K562 (cell line): Measurements from ENCODE around the gene PPP3CB. TPM values are rescaled to one million over a fixed set of nuclear protein-coding genes. Genes with fewer than 3 reads are reported as not detected.

ENCODE experiments used
- CBX3 ChIP-seq, 2 experiments: IDR thresholded peaks; 1 replicate in 1 of 2; 2 replicates in 1 of 2; pipeline ENCODE4 v1.6.1; 2012; ENCODE audit warnings: inconsistent platforms in 2 of 2, low read length in 2 of 2, borderline replicate concordance in 1 of 2, control low read depth in 1 of 2
- CBX5 ChIP-seq: IDR thresholded peaks from 2 replicates; pipeline ENCODE4 v1.6.1; 2014; ENCODE audit warnings: low read depth, borderline replicate concordance
- CREB1 ChIP-seq, 2 experiments: sonication (generic) in 1 of 2; formaldehyde crosslinking in 1 of 2; IDR thresholded peaks; 2 replicates each; pipeline versions ENCODE4 v1.6.1 to v1.8.0; 2012 to 2022; ENCODE audit warnings: inconsistent platforms in 1 of 2, mild to moderate bottlenecking in 1 of 2, missing genetic modification reagents in 1 of 2, moderate library complexity in 1 of 2
- EHMT2 ChIP-seq: fragments of 450-650 bp; IDR thresholded peaks from 2 replicates; pipeline ENCODE4 v1.6.1; 2018; ENCODE audit warnings: antibody characterized with exemption
- FOXK2 ChIP-seq, 2 experiments: fragments of 450-650 bp; IDR thresholded peaks in 1 of 2; conservative IDR thresholded peaks in 1 of 2; 2 replicates each; pipeline ENCODE4 v1.6.1; 2016; ENCODE audit warnings: low read depth in 2 of 2, mild to moderate bottlenecking in 1 of 2
- L3MBTL2 ChIP-seq: fragments of 450-650 bp; IDR thresholded peaks from 2 replicates; pipeline ENCODE4 v1.6.1; 2016; ENCODE audit warnings: mild to moderate bottlenecking, moderate library complexity
- MAFF ChIP-seq: IDR thresholded peaks from 2 replicates; pipeline ENCODE4 v1.6.1; 2012; ENCODE audit warnings: low read length, improper control_type of control experiment
- MECOM ChIP-seq: fragments of 250-450 bp; sonication (Bioruptor Pico); IDR thresholded peaks from 2 replicates; pipeline ENCODE4 v1.8.0; 2022; ENCODE audit warnings: inconsistent platforms
- MLLT1 ChIP-seq, 2 experiments: fragments of 450-650 bp; IDR thresholded peaks; 2 replicates each; pipeline ENCODE4 v1.6.1; 2016
- MTA1 ChIP-seq: fragments of 450-650 bp; IDR thresholded peaks from 2 replicates; pipeline ENCODE4 v1.6.1; 2017; ENCODE audit warnings: borderline replicate concordance
- MXI1 ChIP-seq: IDR thresholded peaks from 2 replicates; pipeline ENCODE4 v1.6.1; 2011; ENCODE audit warnings: low read depth, mild to moderate bottlenecking, improper control_type of control experiment, low read length
- NONO ChIP-seq, 2 experiments: fragments of 200-400 bp in 1 of 2; fragments of 450-650 bp in 1 of 2; formaldehyde crosslinking in 1 of 2; IDR thresholded peaks; 2 replicates each; pipeline ENCODE4 v1.6.1; 2017; ENCODE audit warnings: low read depth in 2 of 2, mild to moderate bottlenecking in 2 of 2, moderate library complexity in 2 of 2, low read length in 1 of 2
- RNF2 ChIP-seq: sonication (generic); IDR thresholded peaks from 2 replicates; pipeline ENCODE4 v1.6.1; 2016
- SMAD3 ChIP-seq: fragments of 450-650 bp; formaldehyde crosslinking; conservative IDR thresholded peaks from 2 replicates; pipeline ENCODE4 v1.4.0; 2020; ENCODE audit warnings: mild to moderate bottlenecking
- SMARCA5 ChIP-seq: fragments of 450-650 bp; IDR thresholded peaks from 2 replicates; pipeline ENCODE4 v1.6.1; 2016
- SREBF1 ChIP-seq: fragments of 150-350 bp; IDR thresholded peaks from 2 replicates; pipeline ENCODE4 v1.6.1; 2014; ENCODE audit warnings: antibody characterized with exemption, low read depth, low read length, borderline replicate concordance
- TEAD2 ChIP-seq: fragments of 450-650 bp; IDR thresholded peaks from 2 replicates; pipeline ENCODE4 v1.6.1; 2016; ENCODE audit warnings: missing genetic modification characterization, control low read depth, missing compliant biosample characterization
- XRCC4 ChIP-seq: IDR thresholded peaks from one replicate; pipeline ENCODE4 v1.6.1; 2011; ENCODE audit not compliant: insufficient read depth, insufficient read length; ENCODE audit errors: extremely low read depth
- XRCC5 ChIP-seq: fragments of 200-400 bp; formaldehyde crosslinking; IDR thresholded peaks from 2 replicates; pipeline ENCODE4 v1.6.1; 2017; ENCODE audit warnings: low read depth, mild to moderate bottlenecking, low read length
- ZBED1 ChIP-seq: IDR thresholded peaks from 2 replicates; pipeline ENCODE4 v1.6.1; 2014
- ZNF583 ChIP-seq: fragments of 250-450 bp; sonication (Bioruptor Pico); IDR thresholded peaks from 2 replicates; pipeline ENCODE4 v1.4.0; 2020
- ZNF780A ChIP-seq: fragments of 250-450 bp; sonication (Bioruptor Pico); IDR thresholded peaks from 2 replicates; pipeline ENCODE4 v1.5.0; 2021; ENCODE audit warnings: mild to moderate bottlenecking
- polyA plus RNA-seq, 8 experiments: library from polyadenylated mRNA; depleted of rRNA in 4 of 8; stranded (reverse) in 5 of 8; unstranded in 3 of 8; fragments of >200 nt; fragmentation: Nextera tagmentation in 2 of 8; fragmentation: Illumina TruSeq in 1 of 8; extraction: Ambion mirVana in 2 of 8; extraction: Trizol in 1 of 8; gene quantifications; 2 replicates each; pipeline versions ENCODE4 v1.2.1 to v1.2.3, GENCODE V29; 2011 to 2014; ENCODE audit warnings: inconsistent platforms in 1 of 8, missing spikeins in 1 of 8
- total RNA-seq, 7 experiments: library from RNA; depleted of rRNA in 6 of 7; stranded (reverse); fragments of >200 nt in 6 of 7; fragmentation: Illumina TruSeq in 2 of 7; extraction: Trizol in 2 of 7; gene quantifications; 2 replicates each; pipeline versions ENCODE4 v1.2.1 to v1.2.3, GENCODE V29; 2011 to 2021; ENCODE audit warnings: low replicate concordance in 1 of 7
- TF ChIP-seq, protein P1 (sequence below): fragments of 250-450 bp; sonication (Bioruptor Pico); IDR thresholded peaks from 2 replicates; pipeline ENCODE4 v1.6.1; 2021; ENCODE audit warnings: mild to moderate bottlenecking
- TF ChIP-seq, protein P2 (sequence below): fragments of 450-650 bp; formaldehyde crosslinking; IDR thresholded peaks from 2 replicates; pipeline ENCODE4 v1.4.0; 2020; ENCODE audit warnings: mild to moderate bottlenecking, moderate library complexity
- TF ChIP-seq, protein P3 (sequence below): sonication (generic); formaldehyde crosslinking; IDR thresholded peaks from 2 replicates; pipeline ENCODE4 v1.8.1; 2023; ENCODE audit warnings: mild to moderate bottlenecking, missing genetic modification reagents, moderate library complexity

PPP3CB gene
- total and polyA plus RNA-seq, 9 of the 15 experiments (the other 6 are each of a cell fraction or from before 2014, with no cell fraction given), result 9.6 to 27.6 (median 17.8) TPM

DNA sequence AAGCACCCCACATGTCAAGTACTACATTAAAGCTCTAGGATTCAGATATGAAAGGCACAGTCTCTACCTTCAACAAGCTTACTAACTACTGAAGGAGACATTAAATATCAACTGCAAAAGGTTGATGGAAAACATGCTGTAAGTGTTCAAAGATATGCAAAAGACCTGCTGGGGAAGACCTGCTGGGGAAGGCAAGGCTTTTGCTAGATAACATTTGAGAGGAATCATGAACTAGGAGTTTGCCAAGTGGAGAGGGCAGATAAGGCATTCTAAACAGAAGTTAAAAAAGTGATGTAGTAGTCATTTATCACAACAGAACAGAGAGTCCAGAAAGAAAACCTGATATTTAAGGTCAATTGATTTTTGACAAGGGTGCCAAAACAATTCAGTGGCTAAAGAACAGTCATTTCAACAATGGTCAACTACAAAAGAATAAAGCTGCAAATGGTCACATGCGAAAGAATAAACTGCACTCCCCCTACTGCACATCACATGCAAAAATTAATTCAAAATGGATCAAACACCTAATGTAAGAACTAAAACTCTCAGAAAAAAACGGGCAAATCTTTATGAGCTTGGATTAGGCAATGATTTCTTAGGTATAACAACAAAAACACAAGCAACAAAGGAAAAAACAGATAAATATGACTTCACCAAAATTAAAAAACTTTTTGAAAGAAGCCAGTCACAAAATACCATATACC, 39.5 kb downstream of the PPP3CB start (continued):
- TF ChIP-seq, protein P1, sequence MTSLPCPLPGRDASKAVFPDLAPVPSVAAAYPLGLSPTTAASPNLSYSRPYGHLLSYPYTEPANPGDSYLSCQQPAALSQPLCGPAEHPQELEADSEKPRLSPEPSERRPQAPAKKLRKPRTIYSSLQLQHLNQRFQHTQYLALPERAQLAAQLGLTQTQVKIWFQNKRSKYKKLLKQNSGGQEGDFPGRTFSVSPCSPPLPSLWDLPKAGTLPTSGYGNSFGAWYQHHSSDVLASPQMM (CRISPR knock-in tag), result no peak
- TF ChIP-seq MXI1, result peak; percentile 85; the same call in 1 of the 2 replicates
- TF ChIP-seq XRCC4, result no peak
- TF ChIP-seq MECOM, result peak; percentile 58; the same call in 1 of the 2 replicates
- peak; percentile 72 to 83 for TF ChIP-seq FOXK2 (conservative IDR thresholded peaks at IDR 0.05 in 1 of 2, IDR thresholded peaks at IDR 0.05 in 1 of 2; ENCODE audit: low read depth in 2 of 2)
- peak; percentile 89 for TF ChIP-seq MTA1
- peak in 1 of 2 experiments; percentile 96; a peak in 2 of 3 replicates for TF ChIP-seq CBX3 (IDR thresholded peaks at IDR 0.05; ENCODE audit: borderline replicate concordance in 1 of 2, low read length in 2 of 2)
- peak; percentile 91 for TF ChIP-seq EHMT2
- TF ChIP-seq XRCC5, result no peak
- TF ChIP-seq, protein P2, sequence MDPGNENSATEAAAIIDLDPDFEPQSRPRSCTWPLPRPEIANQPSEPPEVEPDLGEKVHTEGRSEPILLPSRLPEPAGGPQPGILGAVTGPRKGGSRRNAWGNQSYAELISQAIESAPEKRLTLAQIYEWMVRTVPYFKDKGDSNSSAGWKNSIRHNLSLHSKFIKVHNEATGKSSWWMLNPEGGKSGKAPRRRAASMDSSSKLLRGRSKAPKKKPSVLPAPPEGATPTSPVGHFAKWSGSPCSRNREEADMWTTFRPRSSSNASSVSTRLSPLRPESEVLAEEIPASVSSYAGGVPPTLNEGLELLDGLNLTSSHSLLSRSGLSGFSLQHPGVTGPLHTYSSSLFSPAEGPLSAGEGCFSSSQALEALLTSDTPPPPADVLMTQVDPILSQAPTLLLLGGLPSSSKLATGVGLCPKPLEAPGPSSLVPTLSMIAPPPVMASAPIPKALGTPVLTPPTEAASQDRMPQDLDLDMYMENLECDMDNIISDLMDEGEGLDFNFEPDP (CRISPR knock-in tag), result no peak
- TF ChIP-seq SMAD3, result peak; percentile 90; the same call in 1 of the 2 replicates
- peak; percentile 93 for TF ChIP-seq ZBED1
- peak; percentile 55; the same call in 1 of the 2 replicates for TF ChIP-seq TEAD2
- TF ChIP-seq MAFF, result peak; percentile 55; the same call in 1 of the 2 replicates
- no peak for TF ChIP-seq ZNF583 (CRISPR knock-in tag)
- TF ChIP-seq ZNF780A (CRISPR knock-in tag), result peak; percentile 65; the same call in 1 of the 2 replicates
- TF ChIP-seq SREBF1, result no peak
- TF ChIP-seq CREB1 (IDR thresholded peaks at IDR 0.05), result peak; percentile 86
- TF ChIP-seq CREB1 (CRISPR knock-in tag; IDR thresholded peaks at IDR 0.05), result no peak
- 0 out of 4 replicates have a peak, but pooled peaks of 1 of the 2 experiments have one; percentile 2 for TF ChIP-seq MLLT1 (IDR thresholded peaks at IDR 0.05)
- TF ChIP-seq NONO (IDR thresholded peaks at IDR 0.05; ENCODE audit: low read depth in 2 of 2, low read length in 1 of 2), result peak in 1 of 2 experiments; percentile 92; a peak in 2 of 4 replicates
- peak; percentile 13; the same call in 1 of the 2 replicates for TF ChIP-seq SMARCA5
- TF ChIP-seq RNF2, result peak; percentile 92
- TF ChIP-seq L3MBTL2, result peak; percentile 37
- 0 out of 2 replicates have a peak, but pooled peaks have one; percentile 82 for TF ChIP-seq CBX5
- TF ChIP-seq, protein P3, sequence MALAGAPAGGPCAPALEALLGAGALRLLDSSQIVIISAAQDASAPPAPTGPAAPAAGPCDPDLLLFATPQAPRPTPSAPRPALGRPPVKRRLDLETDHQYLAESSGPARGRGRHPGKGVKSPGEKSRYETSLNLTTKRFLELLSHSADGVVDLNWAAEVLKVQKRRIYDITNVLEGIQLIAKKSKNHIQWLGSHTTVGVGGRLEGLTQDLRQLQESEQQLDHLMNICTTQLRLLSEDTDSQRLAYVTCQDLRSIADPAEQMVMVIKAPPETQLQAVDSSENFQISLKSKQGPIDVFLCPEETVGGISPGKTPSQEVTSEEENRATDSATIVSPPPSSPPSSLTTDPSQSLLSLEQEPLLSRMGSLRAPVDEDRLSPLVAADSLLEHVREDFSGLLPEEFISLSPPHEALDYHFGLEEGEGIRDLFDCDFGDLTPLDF (CRISPR knock-in tag), result no peak
